GM12878 (cell line): ENCODE results near the gene OPRM1.

Source experiments
- CTCF ChIP-seq, 3 experiments: IDR thresholded peaks in 2 of 3; conservative IDR thresholded peaks in 1 of 3; 2 replicates each; pipeline ENCODE4 v1.5.1; 2011; ENCODE audit warnings: low read depth in 3 of 3, low read length in 3 of 3, mild to moderate bottlenecking in 3 of 3, control low read depth in 2 of 3, moderate library complexity in 2 of 3, inconsistent platforms in 1 of 3, mixed read lengths in 1 of 3; ENCODE audit not compliant: control insufficient read depth in 2 of 3, insufficient read depth in 1 of 3; ENCODE audit errors: extremely low read depth in 1 of 3
- POLR2A ChIP-seq: IDR thresholded peaks from 2 replicates; pipeline ENCODE4 v1.6.1; 2011; ENCODE audit warnings: low read depth, mild to moderate bottlenecking, low read length
- YBX1 ChIP-seq: fragments of 450-650 bp; IDR thresholded peaks from 2 replicates; pipeline ENCODE4 v1.6.1; 2016; ENCODE audit warnings: antibody characterized with exemption

DNA sequence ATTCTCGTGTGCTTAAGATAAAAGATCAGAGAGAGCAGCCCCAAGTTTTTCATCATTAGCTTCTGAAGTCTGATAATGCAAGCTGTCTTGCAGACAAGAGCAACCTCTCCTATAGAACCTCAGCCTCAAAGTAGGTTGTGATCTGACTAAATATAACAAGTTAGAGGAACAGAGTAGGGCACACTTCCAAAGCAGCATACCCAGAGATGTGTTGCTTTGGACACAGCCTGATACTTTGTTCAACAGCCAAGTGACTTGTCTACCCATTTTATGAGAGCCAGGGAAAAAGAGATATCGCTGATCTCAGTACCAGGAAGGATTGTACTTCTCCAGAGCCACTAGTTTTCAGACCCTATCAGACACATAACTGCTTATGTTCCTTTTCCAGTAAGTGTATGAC is 44.2 kb upstream of the OPRM1 start:
- TF ChIP-seq CTCF (IDR thresholded peaks at IDR 0.05 in 2 of 3, conservative IDR thresholded peaks at IDR 0.05 in 1 of 3; ENCODE audit: control insufficient read depth in 2 of 3, extremely low read depth in 1 of 3, insufficient read depth in 1 of 3, low read depth in 3 of 3, low read length in 3 of 3): no peak
- TF ChIP-seq POLR2A: no peak
- no peak for TF ChIP-seq YBX1
